ENCODE results near the gene TADA2B. TPM values are rescaled to one million over a fixed set of nuclear protein-coding genes. Genes with fewer than 3 reads are reported as not detected.

Gene TADA2B
- total and polyA plus RNA-seq, 9 of the 15 experiments (the other 6 are each of a cell fraction or from before 2014, with no cell fraction given): 0.55 to 12.2 (median 7.5) TPM

GRCh38 chr4:7043284-7044136, at the start of gene TADA2B (continued):
- TF ChIP-seq, protein P1, sequence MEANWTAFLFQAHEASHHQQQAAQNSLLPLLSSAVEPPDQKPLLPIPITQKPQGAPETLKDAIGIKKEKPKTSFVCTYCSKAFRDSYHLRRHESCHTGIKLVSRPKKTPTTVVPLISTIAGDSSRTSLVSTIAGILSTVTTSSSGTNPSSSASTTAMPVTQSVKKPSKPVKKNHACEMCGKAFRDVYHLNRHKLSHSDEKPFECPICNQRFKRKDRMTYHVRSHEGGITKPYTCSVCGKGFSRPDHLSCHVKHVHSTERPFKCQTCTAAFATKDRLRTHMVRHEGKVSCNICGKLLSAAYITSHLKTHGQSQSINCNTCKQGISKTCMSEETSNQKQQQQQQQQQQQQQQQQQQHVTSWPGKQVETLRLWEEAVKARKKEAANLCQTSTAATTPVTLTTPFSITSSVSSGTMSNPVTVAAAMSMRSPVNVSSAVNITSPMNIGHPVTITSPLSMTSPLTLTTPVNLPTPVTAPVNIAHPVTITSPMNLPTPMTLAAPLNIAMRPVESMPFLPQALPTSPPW (CRISPR knock-in tag; IDR thresholded peaks at IDR 0.05): no peak; the same call in 1 of the 2 replicates
- TF ChIP-seq CTCFL (IDR thresholded peaks at IDR 0.05; ENCODE audit: borderline replicate concordance, insufficient read depth, low read depth, low read length, poor library complexity, severe bottlenecking): peak; percentile 74
- TF ChIP-seq XRCC3 (IDR thresholded peaks at IDR 0.05): no peak
- TF ChIP-seq, protein P2, sequence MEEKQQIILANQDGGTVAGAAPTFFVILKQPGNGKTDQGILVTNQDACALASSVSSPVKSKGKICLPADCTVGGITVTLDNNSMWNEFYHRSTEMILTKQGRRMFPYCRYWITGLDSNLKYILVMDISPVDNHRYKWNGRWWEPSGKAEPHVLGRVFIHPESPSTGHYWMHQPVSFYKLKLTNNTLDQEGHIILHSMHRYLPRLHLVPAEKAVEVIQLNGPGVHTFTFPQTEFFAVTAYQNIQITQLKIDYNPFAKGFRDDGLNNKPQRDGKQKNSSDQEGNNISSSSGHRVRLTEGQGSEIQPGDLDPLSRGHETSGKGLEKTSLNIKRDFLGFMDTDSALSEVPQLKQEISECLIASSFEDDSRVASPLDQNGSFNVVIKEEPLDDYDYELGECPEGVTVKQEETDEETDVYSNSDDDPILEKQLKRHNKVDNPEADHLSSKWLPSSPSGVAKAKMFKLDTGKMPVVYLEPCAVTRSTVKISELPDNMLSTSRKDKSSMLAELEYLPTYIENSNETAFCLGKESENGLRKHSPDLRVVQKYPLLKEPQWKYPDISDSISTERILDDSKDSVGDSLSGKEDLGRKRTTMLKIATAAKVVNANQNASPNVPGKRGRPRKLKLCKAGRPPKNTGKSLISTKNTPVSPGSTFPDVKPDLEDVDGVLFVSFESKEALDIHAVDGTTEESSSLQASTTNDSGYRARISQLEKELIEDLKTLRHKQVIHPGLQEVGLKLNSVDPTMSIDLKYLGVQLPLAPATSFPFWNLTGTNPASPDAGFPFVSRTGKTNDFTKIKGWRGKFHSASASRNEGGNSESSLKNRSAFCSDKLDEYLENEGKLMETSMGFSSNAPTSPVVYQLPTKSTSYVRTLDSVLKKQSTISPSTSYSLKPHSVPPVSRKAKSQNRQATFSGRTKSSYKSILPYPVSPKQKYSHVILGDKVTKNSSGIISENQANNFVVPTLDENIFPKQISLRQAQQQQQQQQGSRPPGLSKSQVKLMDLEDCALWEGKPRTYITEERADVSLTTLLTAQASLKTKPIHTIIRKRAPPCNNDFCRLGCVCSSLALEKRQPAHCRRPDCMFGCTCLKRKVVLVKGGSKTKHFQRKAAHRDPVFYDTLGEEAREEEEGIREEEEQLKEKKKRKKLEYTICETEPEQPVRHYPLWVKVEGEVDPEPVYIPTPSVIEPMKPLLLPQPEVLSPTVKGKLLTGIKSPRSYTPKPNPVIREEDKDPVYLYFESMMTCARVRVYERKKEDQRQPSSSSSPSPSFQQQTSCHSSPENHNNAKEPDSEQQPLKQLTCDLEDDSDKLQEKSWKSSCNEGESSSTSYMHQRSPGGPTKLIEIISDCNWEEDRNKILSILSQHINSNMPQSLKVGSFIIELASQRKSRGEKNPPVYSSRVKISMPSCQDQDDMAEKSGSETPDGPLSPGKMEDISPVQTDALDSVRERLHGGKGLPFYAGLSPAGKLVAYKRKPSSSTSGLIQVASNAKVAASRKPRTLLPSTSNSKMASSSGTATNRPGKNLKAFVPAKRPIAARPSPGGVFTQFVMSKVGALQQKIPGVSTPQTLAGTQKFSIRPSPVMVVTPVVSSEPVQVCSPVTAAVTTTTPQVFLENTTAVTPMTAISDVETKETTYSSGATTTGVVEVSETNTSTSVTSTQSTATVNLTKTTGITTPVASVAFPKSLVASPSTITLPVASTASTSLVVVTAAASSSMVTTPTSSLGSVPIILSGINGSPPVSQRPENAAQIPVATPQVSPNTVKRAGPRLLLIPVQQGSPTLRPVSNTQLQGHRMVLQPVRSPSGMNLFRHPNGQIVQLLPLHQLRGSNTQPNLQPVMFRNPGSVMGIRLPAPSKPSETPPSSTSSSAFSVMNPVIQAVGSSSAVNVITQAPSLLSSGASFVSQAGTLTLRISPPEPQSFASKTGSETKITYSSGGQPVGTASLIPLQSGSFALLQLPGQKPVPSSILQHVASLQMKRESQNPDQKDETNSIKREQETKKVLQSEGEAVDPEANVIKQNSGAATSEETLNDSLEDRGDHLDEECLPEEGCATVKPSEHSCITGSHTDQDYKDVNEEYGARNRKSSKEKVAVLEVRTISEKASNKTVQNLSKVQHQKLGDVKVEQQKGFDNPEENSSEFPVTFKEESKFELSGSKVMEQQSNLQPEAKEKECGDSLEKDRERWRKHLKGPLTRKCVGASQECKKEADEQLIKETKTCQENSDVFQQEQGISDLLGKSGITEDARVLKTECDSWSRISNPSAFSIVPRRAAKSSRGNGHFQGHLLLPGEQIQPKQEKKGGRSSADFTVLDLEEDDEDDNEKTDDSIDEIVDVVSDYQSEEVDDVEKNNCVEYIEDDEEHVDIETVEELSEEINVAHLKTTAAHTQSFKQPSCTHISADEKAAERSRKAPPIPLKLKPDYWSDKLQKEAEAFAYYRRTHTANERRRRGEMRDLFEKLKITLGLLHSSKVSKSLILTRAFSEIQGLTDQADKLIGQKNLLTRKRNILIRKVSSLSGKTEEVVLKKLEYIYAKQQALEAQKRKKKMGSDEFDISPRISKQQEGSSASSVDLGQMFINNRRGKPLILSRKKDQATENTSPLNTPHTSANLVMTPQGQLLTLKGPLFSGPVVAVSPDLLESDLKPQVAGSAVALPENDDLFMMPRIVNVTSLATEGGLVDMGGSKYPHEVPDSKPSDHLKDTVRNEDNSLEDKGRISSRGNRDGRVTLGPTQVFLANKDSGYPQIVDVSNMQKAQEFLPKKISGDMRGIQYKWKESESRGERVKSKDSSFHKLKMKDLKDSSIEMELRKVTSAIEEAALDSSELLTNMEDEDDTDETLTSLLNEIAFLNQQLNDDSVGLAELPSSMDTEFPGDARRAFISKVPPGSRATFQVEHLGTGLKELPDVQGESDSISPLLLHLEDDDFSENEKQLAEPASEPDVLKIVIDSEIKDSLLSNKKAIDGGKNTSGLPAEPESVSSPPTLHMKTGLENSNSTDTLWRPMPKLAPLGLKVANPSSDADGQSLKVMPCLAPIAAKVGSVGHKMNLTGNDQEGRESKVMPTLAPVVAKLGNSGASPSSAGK (IDR thresholded peaks at IDR 0.05): no peak
- TF ChIP-seq SETDB1 (IDR thresholded peaks at IDR 0.05; ENCODE audit: low read length): no peak
- no peak for TF ChIP-seq ZNF561 (CRISPR knock-in tag; conservative IDR thresholded peaks at IDR 0.05)
- peak; percentile 76 for TF ChIP-seq RBFOX2 (IDR thresholded peaks at IDR 0.05; ENCODE audit: low read depth, low read length)
- no peak for TF ChIP-seq GTF2F1 (IDR thresholded peaks at IDR 0.05; ENCODE audit: low read depth, low read length)
- TF ChIP-seq, protein P3, sequence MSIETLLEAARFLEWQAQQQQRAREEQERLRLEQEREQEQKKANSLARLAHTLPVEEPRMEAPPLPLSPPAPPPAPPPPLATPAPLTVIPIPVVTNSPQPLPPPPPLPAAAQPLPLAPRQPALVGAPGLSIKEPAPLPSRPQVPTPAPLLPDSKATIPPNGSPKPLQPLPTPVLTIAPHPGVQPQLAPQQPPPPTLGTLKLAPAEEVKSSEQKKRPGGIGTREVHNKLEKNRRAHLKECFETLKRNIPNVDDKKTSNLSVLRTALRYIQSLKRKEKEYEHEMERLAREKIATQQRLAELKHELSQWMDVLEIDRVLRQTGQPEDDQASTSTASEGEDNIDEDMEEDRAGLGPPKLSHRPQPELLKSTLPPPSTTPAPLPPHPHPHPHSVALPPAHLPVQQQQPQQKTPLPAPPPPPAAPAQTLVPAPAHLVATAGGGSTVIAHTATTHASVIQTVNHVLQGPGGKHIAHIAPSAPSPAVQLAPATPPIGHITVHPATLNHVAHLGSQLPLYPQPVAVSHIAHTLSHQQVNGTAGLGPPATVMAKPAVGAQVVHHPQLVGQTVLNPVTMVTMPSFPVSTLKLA (conservative IDR thresholded peaks at IDR 0.05): no peak

Measured in K562 (cell line).